T47D (cell line): ENCODE data around the gene FGGY.
"Not testable (repeated sequence)": the region's sequence is repeated elsewhere in the genome, so short reads cannot be mapped to it uniquely, and the experiment has no call there.

Source experiments
- DNase-seq, 2 experiments: peaks; one replicate each; pipeline versions ENCODE4 v3.0.0 to v3.0.0-alpha.2; 2011 to 2012; ENCODE audit warnings: low read depth in 1 of 2, low spot score in 1 of 2
- JUND ChIP-seq: IDR thresholded peaks from 2 replicates; pipeline ENCODE4 v1.6.1; 2012; ENCODE audit warnings: low read depth
- in situ Hi-C: cut with HindIII; loops from 2 replicates; pipeline ENCODE4 v1.10.0; 2016; ENCODE audit warnings: low sequenced_read_pairs, low pct_unique_long_range_greater_than_20kb

Gene FGGY

DNA sequence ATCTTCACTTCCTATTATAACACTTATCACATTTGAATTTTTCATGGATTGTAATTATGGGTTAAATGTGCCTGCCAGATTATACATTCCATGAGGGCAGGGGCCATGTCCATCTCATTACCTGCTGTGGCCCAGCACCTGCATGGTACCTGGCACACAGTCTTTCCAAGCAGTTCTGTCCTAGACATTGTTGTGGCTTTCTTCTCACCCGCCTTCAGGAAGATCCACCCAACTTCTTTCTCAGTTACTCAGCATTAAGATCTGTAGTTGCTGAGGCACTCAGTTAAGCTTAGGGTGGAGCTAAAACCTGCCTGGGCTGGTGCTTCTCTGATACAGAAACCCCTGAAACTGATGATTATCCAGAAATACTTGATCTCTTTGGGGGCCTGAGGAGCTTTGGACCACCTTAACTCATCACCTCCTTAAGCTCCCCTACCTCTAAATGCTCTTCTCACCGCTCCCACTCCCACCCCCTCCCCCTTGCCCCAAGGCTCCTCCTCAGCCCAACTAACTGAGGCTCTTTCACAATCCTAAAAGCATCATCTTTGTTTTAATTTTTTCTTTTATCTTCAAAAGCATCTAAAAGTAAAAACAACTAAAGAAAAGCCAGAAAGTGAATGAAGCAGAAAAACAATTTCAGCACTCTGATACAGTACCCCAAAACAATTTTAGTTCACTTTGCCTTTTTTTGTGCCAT is 190.6 kb downstream of the FGGY start:
- in situ Hi-C loops = no loop called here
- no peak for TF ChIP-seq JUND
- DNase-seq = no peak

DNA sequence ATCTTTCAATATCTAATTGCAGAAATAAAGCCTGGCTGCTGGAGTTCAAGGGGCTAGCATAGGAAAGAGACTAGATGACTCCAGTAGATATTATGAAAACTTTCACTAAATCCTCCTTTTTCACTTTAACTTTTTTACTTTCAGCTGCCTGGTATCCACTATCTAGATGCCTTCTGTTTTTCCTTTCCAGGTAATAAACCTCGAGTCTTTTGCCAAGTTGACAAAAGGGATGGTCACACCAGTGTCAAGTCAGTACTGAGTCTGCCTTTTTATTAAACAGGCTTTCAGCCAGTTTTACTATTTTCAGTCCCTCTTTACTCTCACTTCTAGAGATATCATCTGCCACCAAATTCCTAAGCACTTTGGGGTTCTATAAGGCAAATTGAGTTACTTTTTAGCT is 195.6 kb downstream of the FGGY start:
- no peak for TF ChIP-seq JUND
- in situ Hi-C loops = no loop called here
- no peak for DNase-seq

DNA sequence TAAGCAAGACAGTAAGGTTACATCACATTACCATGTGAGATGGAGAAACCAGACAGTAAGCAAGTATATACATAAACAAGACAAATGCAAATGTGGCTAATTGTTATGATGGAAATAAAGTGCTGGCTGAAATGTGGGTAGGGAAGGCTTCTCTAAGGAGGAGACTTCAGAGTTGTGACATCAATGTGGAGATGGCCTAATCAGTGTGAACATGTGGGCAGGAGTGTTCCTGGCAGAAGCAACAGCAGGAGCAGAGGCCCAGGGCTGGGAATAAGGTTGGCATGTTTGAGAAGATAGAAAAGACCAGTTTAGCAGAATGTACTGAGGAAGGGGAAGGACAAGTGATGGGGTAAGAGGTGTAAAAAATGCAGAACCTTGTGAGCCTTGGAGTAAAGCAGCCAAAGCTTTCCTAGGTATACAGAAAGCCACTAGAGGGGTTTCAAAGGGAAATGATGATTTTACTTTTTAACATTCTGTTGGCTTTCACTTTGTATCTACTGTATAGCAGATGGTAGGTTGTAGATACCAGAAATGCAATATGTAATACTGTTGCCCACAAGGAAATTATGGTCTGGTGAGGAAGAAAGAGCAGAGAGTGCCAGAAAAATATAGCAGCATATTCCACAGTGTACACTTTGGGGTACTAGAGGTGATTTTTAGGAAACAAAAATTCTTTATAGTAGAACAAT is 197.4 kb downstream of the FGGY start:
- in situ Hi-C loops = no loop called here
- no peak for DNase-seq
- TF ChIP-seq JUND = no peak

DNA sequence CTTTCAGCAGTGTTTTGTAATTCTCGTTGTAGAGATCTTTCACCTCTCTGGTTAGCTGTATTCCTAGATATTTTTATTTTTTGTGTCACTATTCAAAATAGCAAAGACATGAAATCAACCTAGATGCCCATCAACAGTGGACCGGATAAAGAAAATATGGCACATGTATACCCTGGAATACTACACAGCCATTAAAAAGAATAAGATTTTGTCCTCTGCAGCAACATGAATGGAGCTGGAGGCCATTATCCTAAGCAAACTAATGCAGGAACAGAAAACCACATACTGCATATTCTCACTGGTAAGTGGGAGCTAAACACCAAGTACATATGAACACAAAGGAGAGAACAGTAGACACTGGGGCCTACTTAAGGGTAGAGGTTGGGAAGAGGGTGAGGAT is 199.3 kb downstream of the FGGY start:
- in situ Hi-C loops, DNase-seq: not testable (repeated sequence)

DNA sequence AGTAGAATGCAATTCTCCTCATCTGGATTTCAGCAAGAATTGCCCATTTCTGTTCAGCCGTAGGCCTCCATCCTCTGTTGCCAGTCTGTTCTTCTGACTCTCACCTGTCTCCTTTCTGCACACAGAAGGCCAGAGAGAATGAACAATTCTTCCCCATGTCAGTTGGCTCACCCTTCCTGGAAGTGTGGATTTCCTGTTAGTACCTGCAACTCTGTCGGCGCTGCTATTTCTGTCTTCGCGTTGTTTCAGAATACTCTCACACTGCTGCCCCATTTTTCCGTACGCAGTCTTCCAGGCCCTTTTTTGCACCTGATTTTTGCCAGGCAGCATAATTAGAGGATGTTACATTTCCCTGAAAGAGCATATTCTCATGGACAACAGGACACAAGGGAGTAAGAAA is 200.7 kb downstream of the FGGY start:
- TF ChIP-seq JUND = no peak
- DNase-seq = no peak
- in situ Hi-C loops = no loop called here

DNA sequence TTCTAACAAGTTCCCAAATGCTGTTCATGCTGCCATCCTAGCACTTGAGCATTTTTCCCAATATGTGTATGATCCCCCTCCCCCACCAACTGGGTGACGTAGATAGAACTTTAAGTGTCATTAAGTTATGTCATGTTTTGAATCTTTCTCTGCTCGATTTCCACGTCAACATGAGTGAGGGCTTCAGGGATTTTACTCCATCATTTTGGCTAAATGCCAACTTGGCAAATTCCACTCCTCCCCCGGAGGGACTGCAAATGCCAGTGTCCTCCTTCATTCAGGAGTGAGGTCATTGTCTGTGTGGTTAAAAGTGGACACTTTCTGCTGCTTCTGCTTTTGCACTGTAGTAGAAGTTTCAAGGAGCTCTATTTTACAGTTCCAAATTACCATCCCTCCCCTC is 201.7 kb downstream of the FGGY start:
- in situ Hi-C loops = no loop called here
- no peak for TF ChIP-seq JUND
- peak in 1 of 2 experiments; percentile 4 for DNase-seq

DNA sequence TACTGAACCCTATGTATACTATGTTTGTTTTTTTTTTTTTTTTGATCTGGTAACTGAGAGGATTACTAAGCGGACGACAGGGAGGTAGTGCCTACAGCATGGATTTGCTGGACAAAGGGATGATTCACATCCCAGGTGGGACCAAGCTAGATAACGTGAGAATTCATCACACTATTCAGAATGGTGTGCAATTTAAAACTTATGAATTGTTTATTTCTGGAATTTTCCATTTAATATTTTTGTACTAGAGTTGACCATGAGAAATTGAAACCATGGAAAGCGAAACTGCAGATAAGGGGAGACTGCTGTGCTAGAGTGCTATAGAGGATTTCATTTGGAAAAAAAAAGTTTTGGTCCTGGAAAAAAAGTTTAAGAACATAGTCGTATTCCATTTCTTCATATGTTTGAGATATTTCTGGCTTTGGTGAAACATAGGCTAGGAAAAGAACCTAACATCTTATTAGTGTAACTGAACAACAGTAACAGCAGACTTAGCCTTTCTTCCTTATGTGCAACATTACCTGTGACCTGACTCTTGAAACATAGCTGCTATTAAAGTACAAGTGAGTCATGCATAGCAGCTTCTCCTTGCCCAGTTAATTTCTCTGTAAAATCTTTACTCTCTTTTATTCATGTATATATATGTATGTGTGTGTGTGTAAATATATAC is 202.5 kb downstream of the FGGY start:
- no peak for DNase-seq
- TF ChIP-seq JUND = no peak
- in situ Hi-C loops = no loop called here

DNA sequence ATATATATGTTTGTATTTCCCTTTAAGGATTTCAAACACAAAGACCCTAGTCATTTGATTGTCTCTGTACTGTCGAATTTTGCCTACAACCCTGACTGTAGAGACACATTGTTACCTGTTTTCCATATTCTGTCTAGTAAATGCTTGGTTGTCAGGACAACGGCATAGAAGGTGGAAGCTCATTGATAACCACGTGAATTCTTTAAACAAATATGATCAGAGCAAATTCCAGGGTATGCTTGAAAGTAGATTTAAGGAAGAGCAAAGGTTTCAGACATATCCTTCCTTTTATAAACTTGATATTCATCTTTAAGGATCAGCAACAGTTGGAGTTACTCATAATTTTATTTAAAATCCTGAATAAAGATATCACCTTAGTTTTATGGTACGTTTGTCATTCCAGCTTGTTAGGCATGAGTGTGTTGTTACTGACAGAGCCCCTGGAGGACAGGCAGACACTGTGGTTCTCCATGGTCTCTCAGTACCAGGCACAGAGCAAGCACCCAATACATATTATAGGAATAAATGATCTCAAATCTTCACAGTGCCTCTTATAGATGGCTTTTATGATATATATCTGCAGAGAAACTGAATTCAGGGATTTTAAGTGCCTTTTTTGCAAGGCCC is 203.2 kb downstream of the FGGY start:
- no peak for DNase-seq
- no peak for TF ChIP-seq JUND
- in situ Hi-C loops = no loop called here

DNA sequence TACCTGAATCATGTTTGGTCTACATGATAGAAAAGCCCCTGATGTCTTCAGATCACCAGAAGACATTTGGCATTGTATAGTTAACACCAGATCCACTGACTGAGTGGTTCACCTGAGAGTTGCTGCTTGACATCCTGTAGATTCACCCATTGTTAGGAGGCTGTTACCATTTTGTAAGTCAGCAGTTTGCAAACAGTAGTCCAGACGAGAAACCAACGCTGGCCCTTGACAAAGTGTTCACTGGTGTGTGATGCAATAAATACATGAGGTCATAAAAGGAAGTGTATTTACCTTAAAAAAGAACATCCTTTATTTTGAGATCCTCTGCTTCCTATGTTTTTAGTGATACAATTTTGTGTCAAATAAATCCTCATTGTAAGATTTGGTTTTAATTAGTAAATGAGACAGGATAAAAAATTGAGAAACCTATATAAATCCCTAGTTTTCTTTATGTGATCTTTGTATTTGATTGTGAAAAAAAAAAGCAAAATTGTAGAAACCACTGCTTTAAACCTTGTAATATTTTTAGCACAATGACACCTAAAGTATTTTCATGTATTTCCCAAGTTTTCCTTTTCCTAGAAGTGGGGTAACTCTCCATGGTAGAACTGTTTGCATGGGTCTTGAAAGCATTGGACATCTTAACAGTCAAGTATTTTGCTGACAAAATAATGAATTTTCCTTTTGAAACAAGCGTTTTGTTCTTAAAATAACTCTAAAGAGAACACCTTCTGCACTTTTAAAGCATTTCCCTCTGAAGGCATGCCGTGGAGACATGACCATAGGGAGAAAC is 204.3 kb downstream of the FGGY start:
- in situ Hi-C loops = no loop called here
- no peak for TF ChIP-seq JUND
- no peak for DNase-seq

DNA sequence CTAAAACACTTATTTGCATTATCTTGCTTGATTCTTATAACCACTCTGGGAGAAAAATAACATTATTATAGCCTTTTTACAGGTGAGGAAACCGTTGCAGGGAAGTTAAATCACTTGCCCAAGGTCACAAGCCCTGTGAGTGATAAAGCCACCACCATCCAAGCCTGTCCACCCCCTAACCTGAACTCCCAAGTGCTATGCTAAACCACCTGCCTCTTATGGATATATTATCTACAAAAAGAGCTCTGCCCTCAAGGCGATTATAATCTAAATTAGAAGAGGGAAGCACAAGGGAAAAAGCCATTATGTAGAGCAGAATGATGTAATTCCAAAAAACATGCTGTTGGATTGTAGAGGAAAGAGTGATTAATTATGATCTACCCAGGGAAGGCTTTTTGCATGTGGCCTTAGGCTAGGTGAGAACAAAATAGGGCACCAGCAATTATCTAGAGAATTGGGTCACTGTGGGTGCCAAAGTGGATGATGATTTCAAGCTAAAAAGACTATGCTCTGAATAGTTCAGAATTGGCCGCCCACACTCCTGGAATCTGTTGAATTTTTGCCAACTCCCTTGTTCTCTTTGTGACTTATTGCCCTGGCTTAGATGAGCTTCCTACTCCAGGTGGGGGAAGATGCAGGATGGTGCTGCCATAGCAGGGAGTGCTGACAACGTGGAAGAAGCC is 205.3 kb downstream of the FGGY start:
- no peak for DNase-seq
- in situ Hi-C loops = no loop called here
- no peak for TF ChIP-seq JUND

DNA sequence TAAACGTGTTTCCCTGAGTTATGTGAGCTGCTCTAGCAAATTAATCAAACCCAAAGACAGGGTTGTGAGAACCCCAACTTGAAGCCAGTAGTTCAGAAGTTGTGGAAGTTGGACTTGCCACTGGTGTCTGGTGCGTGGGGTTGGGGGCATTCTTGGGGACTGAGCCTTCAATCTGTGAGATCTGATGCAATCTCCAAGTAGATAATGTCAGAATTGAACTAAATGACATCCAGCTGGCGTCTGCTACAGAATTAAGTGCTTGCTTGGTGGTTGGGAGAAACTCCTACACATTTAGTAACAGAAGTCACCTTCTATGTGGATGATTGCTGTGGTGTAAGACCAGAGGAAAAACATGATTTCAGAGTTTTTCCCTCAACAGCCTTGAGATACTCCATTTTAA is 207.4 kb downstream of the FGGY start:
- TF ChIP-seq JUND = no peak
- DNase-seq = no peak
- in situ Hi-C loops = no loop called here

DNA sequence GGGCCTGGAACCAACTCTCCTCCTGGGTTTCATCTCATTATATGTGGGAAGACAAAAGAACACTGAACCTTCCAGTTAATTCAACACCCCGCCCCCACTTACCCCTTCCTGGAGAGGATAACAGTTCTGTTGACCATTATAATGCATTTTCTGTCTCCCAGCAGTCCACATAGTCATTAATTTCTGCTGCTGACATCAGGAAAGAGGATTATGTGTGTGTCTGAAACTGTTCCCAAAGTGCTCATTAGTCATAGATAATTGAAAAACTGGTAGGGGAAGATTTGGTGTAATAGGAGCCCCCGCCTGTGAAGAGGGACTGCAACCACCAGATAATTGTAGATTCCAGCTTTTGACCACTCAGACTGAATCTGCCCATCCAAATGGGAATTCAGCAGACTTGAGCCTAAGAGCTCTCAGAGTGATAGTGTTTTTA is 208.7 kb downstream of the FGGY start:
- in situ Hi-C loops = no loop called here
- TF ChIP-seq JUND = no peak
- no peak for DNase-seq
